Measurements from ENCODE around the gene PRR5L.
"Not testable (repeated sequence)": the region's sequence is repeated elsewhere in the genome, so short reads cannot be mapped to it uniquely, and the experiment has no call there.

PRR5L gene

DNA sequence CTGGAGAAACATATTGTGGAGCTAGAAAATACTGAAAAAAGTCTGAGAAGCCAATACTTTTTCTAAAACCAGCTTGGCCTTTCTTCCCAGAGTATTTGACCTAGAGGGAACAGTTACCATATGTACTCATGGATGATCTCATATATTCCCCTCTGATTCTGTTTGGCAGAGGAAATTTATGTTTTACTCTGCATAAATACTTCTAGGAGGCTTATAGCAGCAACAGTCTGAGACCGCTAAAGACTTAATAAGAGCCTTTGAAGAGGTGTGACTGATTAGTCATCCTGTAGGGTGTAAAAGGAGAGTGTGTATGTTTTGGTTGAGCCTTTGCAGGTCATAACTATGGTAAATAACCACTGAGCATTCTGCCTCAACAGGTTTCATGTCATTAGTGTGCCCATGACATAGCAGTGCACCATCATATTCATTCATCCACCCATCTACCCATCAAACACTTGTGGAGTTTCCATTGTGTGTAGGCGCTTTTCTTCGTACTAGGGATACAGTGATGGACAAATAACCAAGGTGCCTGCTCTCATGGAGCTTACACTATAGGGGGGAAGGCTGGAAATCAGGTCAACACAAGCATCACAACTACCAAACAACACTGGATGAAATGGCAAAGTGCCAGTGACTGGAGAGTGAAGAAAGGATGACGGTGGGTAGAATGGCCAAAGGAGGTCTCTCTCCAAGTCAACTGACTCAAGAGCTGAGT lies 169.5 kb downstream of the PRR5L start:
- in situ Hi-C loops (cut with MboI; ENCODE audit: low pct_unique_long_range_greater_than_20kb, low sequenced_read_pairs): no loop called here
- no peak for DNase-seq

DNA sequence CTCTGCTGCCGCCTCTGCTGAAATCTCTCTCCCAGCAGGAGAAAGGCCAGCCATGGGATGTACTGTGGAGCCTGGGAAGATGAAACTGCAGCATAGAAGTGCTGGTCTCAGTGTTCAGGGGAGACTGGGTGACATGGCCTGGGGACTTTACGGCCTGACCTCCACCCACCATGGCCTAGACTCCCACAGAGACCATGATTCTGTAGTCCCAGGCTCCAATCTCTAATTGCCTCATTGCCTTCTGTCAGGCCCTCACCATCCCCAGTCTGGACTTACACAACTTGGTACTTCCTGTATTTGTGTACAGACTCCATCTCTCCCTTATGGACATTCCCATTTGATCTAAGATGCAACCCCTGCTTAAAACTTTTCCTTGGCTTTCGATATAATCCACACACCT lies 170.9 kb downstream of the PRR5L start:
- in situ Hi-C loops (cut with MboI; ENCODE audit: low pct_unique_long_range_greater_than_20kb, low sequenced_read_pairs): no loop called here

DNA sequence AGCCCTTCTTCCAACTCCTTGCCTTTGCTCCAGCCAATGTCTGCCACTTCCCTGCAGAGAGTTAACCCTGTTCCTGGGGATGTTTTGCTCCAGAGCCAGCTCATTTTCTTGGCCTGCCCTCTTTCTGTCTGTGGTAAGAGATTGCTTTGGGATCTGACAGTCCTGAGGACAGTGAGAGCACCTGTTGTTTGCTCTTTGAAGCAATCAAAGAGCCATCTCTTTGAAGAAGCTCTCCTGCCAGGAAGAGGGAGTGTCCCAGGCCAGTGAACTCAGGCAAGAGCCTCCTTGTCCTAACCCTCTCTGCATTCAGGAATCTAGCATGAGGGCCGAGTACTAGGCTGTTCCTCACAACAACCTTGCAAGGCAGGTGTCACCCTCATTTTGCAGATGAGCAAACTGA lies 171.8 kb downstream of the PRR5L start:
- DNase-seq: no peak
- in situ Hi-C loops (cut with MboI; ENCODE audit: low pct_unique_long_range_greater_than_20kb, low sequenced_read_pairs): no loop called here

More for the DNA sequence above, 170.9 kb downstream of the PRR5L start:
- no peak for DNase-seq

DNA sequence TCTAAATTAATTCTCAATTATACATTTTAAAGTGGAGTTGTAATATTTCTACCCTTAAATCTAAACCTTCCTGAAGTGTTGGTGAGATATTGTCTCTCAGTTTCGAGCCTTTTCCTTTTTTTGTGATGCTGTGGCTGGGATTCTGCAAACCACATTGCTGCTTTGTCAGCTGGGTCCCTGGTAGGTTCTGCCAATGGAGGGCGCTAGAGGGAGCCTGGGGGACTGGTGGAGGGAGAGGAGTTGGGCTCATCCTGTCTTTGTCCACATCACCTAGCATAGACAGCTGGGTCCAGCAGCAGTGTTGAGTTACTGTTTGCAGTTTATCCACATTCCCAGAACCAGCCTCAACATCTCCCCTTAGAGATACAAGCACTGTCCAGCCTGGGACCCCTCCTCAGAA lies 173.0 kb downstream of the PRR5L start:
- DNase-seq: peak; percentile 61
- in situ Hi-C loops (cut with MboI; ENCODE audit: low pct_unique_long_range_greater_than_20kb, low sequenced_read_pairs): no loop called here

DNA sequence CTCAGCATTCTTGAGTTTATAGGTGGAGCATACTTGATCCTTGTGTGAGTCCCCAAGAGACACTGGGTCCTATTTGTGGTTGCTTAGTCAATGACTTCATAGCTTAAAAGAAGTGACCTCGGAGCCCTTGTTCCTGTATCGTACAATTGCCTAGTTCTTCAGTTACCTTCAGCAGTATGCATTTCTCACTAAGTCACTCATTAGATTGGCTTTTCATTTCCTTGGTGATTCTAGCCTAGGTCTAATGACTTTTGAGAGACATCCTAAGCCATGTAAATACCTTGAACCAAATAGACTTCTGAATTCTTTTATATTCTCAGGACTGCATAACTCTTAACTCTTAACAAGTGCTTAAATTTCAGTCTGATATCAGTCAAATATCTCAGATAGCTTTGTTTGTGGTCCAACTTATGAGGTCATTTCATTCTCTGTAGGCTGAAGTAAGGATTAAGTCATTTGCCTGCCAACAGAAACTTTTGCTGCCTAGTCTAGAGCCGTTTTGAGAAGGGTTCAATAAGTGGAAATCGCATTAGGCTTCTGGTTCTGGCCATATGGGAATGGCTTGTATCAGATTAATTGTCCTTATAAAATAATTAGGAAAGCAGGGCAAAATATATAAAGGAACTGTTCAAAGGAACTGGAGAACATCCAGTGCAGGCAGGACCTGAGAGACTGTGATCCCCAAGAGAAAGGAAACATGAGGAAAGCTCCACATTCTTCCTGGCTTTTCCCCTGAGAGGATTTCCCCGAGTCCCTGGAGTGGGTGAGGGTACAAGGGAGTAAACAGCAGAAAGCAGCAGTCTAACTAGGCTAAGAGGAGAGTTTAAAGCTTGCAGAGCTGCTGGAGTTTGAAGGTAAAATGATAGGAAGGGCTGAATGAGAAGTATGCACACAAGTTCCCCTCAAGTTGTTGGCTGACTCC lies 174.1 kb downstream of the PRR5L start:
- in situ Hi-C loops (cut with MboI; ENCODE audit: low pct_unique_long_range_greater_than_20kb, low sequenced_read_pairs): loop anchor here (10.0 kb wide), 1 partner anchor 175 kb away; the partner anchor contains the start of gene PRR5L
- no peak for DNase-seq

DNA sequence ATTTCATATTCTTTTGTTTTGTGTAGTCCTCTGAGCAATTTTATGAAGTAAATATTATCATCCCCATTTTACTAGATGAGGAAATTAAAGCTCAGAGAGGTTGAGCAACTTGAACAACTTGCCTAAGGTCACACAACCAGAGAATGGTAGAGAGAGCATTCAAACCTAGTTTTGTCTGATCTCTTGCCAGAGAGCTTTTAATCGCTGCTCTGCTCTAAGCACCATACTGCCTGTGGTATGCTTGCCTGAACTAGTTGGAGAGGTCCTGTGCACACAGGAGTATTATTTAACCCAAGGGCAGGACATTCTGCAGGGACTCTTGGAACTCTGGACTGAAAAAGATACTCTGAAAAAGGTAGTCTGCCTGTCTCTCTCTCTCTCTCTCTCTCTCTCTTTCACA lies 175.5 kb downstream of the PRR5L start:
- DNase-seq: no peak
- in situ Hi-C loops (cut with MboI; ENCODE audit: low pct_unique_long_range_greater_than_20kb, low sequenced_read_pairs): loop anchor here (10.0 kb wide), 1 partner anchor 177 kb away; the partner anchor contains the start of gene PRR5L

DNA sequence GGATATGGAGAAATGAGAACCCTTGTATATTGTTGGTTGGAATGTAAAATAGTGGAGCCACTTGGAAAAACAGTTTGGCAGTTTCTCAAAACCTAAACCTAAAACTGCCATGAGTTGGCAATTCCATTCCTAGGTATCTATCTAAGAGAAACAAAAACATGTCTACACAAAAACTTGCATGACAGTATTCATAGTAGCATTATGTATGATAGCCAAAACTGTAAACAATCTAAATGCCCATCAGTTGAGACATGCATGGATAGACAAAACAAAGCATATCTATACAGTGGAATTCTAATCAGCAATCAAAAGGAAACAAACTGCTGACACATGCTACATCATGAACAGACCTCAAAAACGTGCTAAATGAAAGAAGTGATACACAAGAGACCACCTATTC lies 179.1 kb downstream of the PRR5L start:
- DNase-seq: no peak
- in situ Hi-C loops (cut with MboI; ENCODE audit: low pct_unique_long_range_greater_than_20kb, low sequenced_read_pairs): loop anchor here (10.0 to 25.0 kb wide), 2 partner anchors 180 to 863 kb away; partner anchors contain the start of genes FJX1 and PRR5L

DNA sequence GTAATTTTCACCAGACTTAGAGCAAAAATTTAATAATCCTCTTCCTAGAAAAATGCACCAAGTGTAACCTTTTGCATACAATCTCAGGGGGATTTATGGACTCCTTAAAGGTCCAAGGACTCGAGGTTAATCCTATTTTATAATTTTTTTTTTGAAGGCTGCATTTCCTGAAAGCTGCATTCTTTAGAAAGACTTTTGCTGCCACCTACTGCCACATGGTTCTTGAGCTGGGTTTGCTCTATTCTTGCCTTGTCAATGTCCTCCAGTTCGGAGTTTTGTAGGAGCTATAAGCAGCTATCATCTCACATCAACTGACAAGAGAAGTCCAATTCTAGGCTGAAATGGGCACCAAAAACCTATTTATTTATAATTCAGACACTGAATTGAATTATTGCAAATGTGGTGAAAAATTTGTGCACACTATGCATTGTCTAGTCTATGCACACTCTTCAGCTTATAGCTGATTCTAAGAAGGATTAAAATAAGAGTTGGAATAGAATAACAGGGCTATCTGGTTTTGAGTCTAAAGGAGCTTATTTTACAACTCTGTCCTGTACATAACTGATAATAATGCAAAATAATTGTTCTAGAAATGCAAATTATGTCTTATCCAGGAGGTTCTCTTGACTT lies 182.7 kb downstream of the PRR5L start:
- in situ Hi-C loops (cut with MboI; ENCODE audit: low pct_unique_long_range_greater_than_20kb, low sequenced_read_pairs): loop anchor here (10.0 to 25.0 kb wide), 2 partner anchors 184 to 867 kb away; partner anchors contain the start of genes FJX1 and PRR5L
- peak; percentile 80 for DNase-seq

DNA sequence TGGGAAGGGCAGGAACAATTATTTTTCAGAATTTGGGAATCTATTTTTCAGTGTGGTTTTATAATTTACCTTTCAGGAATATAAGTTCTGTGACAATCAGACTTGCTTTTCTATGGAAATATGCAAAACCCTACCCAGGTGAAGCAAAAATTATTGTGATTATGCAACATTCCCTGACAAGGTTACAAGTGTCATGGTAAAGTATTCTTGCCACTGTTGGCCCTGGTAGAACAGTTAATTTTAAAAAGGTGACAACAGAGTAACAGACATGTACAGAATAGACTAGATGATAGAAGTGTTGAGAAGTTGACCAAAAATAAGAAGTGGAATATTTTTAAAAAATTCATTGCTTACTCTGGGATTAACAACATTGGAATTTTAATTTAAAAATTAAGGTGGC lies 184.7 kb downstream of the PRR5L start:
- DNase-seq: no peak
- in situ Hi-C loops (cut with MboI; ENCODE audit: low pct_unique_long_range_greater_than_20kb, low sequenced_read_pairs): loop anchor here (25.0 kb wide), 1 partner anchor 869 kb away; the partner anchor contains the start of gene FJX1

DNA sequence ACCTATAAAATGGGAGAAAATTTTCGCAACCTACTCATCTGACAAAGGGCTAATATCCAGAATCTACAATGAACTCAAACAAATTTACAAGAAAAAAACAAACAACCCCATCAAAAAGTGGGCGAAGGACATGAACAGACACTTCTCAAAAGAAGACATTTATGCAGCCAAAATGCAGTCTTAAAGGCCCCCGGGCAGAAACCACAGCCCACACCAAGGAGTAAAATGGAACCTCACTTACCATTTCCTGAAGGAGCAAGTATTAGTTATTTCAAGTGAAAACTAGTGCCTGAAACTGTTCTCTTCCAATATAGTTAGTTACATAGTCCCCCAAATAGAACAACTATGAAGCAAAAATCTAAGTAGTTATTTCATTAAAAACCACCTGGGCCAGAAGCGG lies 187.0 kb downstream of the PRR5L start:
- DNase-seq: not testable (repeated sequence)
- in situ Hi-C loops (cut with MboI; ENCODE audit: low pct_unique_long_range_greater_than_20kb, low sequenced_read_pairs): loop anchor here (25.0 kb wide), 1 partner anchor 871 kb away; the partner anchor contains the start of gene FJX1

DNA sequence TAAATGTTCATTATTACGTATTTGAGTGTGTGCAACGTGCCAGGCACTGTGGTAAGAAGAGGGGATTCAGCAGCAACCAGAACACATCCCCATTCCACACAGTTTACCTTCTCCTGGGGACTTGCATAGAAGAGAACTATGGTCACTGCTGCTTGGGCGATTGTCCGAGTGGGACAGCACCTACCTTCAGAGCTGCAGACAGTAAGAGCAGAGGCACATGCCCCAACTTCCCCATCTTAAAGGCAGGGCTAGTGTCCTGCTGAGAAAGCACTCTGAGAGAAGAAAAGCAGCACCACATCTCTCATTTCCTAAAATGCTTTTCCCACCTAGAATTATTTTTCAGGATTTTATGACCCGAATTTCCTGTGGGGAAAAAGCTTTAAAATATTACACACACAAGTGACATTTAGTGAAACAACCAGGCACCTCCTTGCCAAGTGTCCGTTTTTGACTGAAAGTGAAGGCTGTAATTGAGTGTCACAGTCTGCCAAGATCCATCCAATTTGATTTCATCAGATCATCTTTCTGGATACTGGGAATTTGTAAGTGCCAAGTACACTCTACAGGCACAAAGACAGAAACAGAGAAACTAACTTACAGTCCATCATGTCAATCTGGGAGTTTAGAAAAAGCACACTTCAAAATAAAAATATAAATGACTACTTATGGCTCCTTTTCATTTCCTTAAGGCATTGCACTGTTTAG lies 189.4 kb downstream of the PRR5L start:
- in situ Hi-C loops (cut with MboI; ENCODE audit: low pct_unique_long_range_greater_than_20kb, low sequenced_read_pairs): loop anchor here (25.0 kb wide), 1 partner anchor 873 kb away; the partner anchor contains the start of gene FJX1
- no peak for DNase-seq

DNA sequence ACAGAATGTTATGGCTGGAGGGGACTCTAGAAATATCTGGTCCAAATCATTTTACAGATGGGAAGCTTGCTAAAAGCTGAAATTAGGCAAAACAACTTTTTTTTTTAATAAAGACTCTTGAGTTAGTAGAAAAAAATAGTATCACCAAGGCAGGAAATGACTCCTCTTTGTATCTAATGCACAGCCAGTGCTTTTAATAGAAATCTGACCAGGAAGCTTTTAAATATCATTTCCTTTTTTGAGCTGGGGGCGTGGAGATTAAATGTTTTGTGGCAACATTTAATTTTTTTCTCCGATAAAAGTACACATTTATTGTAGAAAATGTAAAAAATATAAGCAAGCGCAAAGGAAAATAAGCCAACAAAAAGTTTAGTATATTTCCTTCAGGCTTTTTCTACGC lies 191.5 kb downstream of the PRR5L start:
- DNase-seq: no peak
- in situ Hi-C loops (cut with MboI; ENCODE audit: low pct_unique_long_range_greater_than_20kb, low sequenced_read_pairs): loop anchor here (25.0 kb wide), 1 partner anchor 875 kb away; the partner anchor contains the start of gene FJX1

DNA sequence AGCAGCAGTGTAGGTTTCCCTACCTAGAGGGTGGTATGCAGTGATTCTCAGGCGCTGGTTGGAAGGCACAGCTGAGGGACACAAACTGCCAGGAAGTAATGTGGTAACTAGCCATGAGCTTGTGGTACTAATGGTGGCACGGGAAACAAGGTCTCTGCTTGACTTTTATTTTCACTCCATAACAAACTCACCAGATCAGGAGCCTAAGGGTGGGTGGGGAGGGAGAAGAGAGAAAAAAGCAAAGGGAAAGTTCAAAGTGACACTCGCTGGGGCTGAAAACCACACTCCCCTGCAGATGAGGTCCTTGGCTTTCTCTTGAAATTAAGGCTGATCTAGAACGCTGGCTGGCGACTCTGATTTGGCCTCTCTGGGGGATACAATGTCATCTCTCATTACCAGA lies 192.0 kb downstream of the PRR5L start:
- in situ Hi-C loops (cut with MboI; ENCODE audit: low pct_unique_long_range_greater_than_20kb, low sequenced_read_pairs): loop anchor here (25.0 kb wide), 1 partner anchor 876 kb away; the partner anchor contains the start of gene FJX1
- no peak for DNase-seq

DNA sequence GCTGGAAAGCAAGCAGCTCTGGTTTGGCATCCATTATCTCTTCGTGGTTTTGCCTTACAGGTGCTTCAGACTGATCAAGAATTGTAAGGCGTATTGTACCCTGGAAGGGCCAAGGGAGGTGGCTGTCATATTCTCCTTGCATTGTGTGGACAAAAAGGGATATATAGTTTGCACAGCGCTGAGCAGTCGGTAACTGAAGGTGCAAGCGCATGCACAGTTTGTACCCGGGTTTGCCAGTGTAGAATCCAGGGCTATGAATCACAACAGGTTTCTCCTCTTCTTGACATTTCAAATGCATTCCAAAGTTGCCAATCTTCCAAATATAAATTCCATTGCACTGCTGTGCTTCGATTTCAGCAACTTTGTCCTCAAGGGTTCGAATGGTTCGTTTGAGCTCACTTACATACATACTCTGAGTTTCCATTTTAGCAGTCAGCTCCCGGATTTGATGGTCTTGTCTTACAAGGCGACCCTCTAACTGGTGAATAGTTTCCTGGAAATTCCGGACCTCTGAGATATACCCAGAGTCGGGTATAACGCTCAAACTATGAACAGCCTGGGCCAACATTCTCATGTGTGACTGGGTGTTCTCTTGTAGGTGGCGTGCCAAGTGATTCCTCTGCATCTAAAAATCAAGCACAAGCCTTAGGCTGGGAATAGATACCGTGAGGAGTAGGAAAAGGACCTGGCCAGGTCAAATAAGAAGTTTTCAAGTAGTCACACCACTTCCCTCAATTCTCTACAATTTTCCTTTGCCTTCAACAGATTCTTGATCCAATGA lies 194.1 kb downstream of the PRR5L start:
- in situ Hi-C loops (cut with MboI; ENCODE audit: low pct_unique_long_range_greater_than_20kb, low sequenced_read_pairs): loop anchor here (25.0 kb wide), 1 partner anchor 878 kb away; the partner anchor contains the start of gene FJX1
- DNase-seq: no peak

DNA sequence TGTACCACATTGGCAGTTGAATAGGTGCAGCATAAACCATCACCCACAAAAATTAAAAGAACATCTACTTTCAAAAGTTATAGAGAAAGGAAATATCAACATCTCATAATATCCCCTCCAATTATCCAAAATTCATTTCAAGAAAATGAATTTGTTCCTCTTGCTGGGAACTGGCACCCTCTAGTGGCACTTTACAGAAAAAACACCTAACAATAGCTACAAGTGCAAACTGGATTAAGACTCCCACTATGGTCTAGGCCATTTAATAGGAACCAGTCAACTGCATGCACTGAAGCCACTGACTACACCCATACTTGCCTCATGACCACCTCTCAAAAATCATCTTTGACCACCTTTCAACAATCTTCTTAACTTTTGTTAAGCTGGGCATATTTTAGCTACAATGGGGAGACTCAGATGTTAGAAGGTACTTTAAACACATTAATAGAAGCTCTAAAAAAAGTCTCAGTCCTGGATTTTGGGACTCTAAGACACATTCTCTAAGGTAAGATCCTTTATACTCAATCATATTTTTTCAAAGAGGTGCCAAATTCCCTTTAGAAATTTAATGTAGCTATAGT lies 196.7 kb downstream of the PRR5L start:
- in situ Hi-C loops (cut with MboI; ENCODE audit: low pct_unique_long_range_greater_than_20kb, low sequenced_read_pairs): loop anchor here (25.0 kb wide), 1 partner anchor 881 kb away; the partner anchor contains the start of gene FJX1
- peak; percentile 60 for DNase-seq

DNA sequence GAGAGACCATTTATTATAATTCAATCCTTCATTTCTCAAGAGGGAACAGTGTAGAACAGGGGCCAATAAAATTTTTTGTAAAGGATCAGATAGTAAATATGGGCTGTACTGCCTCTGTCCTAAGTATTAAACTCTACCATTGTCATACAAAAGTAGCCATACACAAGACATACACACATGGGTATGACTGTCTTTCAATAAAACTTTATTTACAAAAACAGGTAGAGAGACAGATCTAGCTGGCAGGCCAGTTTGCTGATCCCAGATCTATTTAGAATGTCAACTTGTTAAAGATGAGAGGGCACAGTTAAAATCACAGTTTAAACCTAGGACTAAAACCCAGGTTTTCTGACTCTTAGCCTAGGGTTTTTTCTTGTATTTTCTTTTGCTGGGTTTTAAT lies 197.2 kb downstream of the PRR5L start:
- DNase-seq: no peak
- in situ Hi-C loops (cut with MboI; ENCODE audit: low pct_unique_long_range_greater_than_20kb, low sequenced_read_pairs): loop anchor here (25.0 kb wide), 1 partner anchor 881 kb away; the partner anchor contains the start of gene FJX1

DNA sequence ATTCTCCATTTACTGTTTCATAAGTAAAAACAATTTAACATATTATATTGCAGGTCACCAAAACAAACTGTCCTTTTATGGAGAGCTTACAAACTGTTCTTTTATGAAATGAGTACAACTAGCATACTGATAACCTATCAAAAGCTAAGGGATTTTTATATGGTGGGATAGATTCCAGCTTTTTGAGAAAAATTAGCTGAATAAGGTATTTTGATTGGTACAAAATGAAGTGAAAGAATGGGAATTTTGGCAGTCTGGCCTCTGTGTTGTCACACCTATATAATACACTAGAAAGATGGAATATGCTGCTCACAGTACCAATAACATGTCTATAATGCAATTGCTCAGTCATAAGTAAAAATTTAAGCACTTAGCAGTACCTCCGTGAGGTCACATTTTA lies 202.6 kb downstream of the PRR5L start:
- in situ Hi-C loops (cut with MboI; ENCODE audit: low pct_unique_long_range_greater_than_20kb, low sequenced_read_pairs): loop anchor here (25.0 kb wide), 1 partner anchor 886 kb away; the partner anchor contains the start of gene FJX1
- DNase-seq: no peak
